ENCODE results near the gene BCL3. TPM values are rescaled to one million over a fixed set of nuclear protein-coding genes. Genes with fewer than 3 reads are reported as not detected.

The BCL3 gene
- total RNA-seq, 1 donor from 2014 or later, result 1.9 TPM

DNA sequence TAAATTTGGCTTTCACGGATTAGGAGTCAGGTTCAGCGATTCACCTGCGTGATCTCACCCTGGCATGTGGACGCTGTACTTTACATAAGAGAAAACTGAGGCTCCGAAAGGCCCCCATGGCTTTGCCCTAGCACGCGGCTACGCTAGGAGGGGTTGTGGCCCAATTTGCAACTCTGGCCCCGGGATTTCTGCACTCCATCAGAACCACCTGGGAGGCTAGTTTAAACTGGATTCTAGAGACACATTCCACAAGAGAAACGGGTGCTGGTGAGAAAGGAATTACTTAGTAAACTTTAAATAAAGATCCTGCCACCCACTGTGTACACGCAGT, 6.2 kb downstream of the BCL3 start:
- no peak for DNase-seq (ENCODE audit: low spot score)
- Mint-ChIP-seq H3K4me3 (ENCODE audit: unreplicated experiment) (no peak overlapping the region), H3K27ac (ENCODE audit: unreplicated experiment) (no peak overlapping the region), H3K9me3 (ENCODE audit: unreplicated experiment) (no peaks in the 10 kb centered on the region), H3K27me3 (ENCODE audit: unreplicated experiment) (peaks cover 30% of the 10 kb centered on the region), H3K36me3 (ENCODE audit: low read depth, unreplicated experiment) (no peaks in the 10 kb centered on the region), H3K4me1 (ENCODE audit: unreplicated experiment) (peaks cover 14% of the 10 kb centered on the region)
- TF ChIP-seq, protein P1, sequence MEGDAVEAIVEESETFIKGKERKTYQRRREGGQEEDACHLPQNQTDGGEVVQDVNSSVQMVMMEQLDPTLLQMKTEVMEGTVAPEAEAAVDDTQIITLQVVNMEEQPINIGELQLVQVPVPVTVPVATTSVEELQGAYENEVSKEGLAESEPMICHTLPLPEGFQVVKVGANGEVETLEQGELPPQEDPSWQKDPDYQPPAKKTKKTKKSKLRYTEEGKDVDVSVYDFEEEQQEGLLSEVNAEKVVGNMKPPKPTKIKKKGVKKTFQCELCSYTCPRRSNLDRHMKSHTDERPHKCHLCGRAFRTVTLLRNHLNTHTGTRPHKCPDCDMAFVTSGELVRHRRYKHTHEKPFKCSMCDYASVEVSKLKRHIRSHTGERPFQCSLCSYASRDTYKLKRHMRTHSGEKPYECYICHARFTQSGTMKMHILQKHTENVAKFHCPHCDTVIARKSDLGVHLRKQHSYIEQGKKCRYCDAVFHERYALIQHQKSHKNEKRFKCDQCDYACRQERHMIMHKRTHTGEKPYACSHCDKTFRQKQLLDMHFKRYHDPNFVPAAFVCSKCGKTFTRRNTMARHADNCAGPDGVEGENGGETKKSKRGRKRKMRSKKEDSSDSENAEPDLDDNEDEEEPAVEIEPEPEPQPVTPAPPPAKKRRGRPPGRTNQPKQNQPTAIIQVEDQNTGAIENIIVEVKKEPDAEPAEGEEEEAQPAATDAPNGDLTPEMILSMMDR (IDR thresholded peaks at IDR 0.05; ENCODE audit: unreplicated experiment), result no peak

DNA sequence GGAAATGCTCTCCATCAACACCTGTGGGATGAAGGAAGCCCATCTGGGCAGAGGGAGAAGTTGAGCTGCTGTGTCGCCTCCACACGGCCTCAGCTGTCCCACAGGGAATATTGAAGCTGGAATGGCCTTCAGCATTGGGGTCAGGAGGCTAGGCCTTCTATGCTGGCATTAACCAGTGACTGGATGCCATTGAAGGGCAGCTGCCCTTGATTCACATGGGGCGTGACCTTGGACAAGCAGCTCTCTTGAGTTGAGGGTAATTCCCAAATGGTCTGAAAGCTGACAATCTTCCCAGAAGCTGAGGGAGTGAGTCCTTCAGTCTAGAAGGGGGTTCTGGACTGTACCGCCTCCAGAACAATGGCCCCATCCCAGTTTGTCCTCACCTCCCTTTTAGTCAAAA, 6.7 kb downstream of the BCL3 start:
- no peak overlapping the region for H3K27ac Mint-ChIP-seq (ENCODE audit: unreplicated experiment)
- TF ChIP-seq, protein P1 (IDR thresholded peaks at IDR 0.05; ENCODE audit: unreplicated experiment), result no peak
- peaks cover 30% of the 10 kb centered on the region for H3K27me3 Mint-ChIP-seq (ENCODE audit: unreplicated experiment)
- H3K4me3 Mint-ChIP-seq (ENCODE audit: unreplicated experiment), result no peak overlapping the region
- H3K36me3 Mint-ChIP-seq (ENCODE audit: low read depth, unreplicated experiment), result no peaks in the 10 kb centered on the region
- no peaks in the 10 kb centered on the region for H3K9me3 Mint-ChIP-seq (ENCODE audit: unreplicated experiment)
- DNase-seq (ENCODE audit: low spot score), result no peak
- peaks cover 14% of the 10 kb centered on the region for H3K4me1 Mint-ChIP-seq (ENCODE audit: unreplicated experiment)

DNA sequence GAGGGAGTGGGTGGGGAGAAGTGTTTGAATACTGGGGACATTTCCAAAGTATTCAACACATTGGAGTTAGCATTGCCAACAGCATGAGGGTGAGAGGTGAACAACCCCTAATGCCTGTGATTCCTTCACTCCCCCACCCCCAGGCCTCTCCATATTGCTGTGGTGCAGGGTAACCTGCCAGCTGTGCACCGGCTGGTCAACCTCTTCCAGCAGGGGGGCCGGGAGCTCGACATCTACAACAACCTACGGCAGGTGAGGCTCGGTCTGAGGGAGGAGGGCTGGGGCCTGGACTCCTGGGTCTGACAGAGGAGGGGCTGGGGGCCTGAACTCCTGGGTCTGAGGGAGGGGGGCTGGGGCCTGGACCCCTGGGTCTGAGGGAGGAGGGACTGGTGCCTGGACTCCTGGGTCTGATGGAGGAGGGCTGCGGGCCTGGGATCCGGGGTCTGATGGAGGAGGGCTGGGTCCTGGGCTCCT, 7.6 kb downstream of the BCL3 start:
- H3K27me3 Mint-ChIP-seq (ENCODE audit: unreplicated experiment), result peaks cover 24% of the 10 kb centered on the region
- H3K36me3 Mint-ChIP-seq (ENCODE audit: low read depth, unreplicated experiment), result no peaks in the 10 kb centered on the region
- TF ChIP-seq, protein P1 (IDR thresholded peaks at IDR 0.05; ENCODE audit: unreplicated experiment), result no peak
- H3K4me1 Mint-ChIP-seq (ENCODE audit: unreplicated experiment), result peaks cover 14% of the 10 kb centered on the region
- no peak overlapping the region for H3K27ac Mint-ChIP-seq (ENCODE audit: unreplicated experiment)
- DNase-seq (ENCODE audit: low spot score), result no peak
- no peak overlapping the region for H3K4me3 Mint-ChIP-seq (ENCODE audit: unreplicated experiment)
- no peaks in the 10 kb centered on the region for H3K9me3 Mint-ChIP-seq (ENCODE audit: unreplicated experiment)

DNA sequence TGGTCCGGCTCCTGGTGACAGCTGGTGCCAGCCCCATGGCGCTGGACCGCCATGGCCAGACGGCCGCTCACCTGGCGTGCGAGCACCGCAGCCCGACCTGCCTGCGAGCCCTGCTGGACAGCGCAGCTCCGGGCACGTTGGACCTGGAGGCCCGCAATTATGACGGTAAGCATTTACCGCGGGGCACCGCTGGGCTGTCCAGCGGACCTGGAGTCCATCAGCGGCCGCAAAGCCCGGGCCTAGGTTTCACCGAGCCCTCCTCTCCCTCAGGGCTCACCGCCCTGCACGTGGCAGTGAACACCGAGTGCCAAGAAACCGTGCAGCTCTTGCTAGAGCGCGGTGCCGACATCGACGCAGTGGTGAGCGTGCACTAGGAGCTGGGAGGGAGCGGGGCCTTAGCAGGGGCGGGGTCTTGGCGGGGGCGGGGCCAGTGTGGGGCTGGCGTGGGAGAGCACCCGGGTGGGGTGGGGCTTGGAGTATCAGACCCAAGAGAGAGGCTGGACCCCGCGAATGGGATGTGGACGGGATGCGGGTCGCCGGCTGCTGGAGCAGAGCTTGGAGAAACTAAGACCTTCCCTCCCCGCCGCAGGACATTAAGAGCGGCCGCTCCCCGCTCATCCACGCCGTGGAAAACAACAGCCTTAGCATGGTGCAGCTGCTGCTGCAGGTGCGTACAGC, 8.7 kb downstream of the BCL3 start:
- Mint-ChIP-seq H3K27ac (ENCODE audit: unreplicated experiment) (no peak overlapping the region), H3K9me3 (ENCODE audit: unreplicated experiment) (no peaks in the 10 kb centered on the region), H3K27me3 (ENCODE audit: unreplicated experiment) (peaks cover 21% of the 10 kb centered on the region), H3K36me3 (ENCODE audit: low read depth, unreplicated experiment) (no peaks in the 10 kb centered on the region), H3K4me3 (ENCODE audit: unreplicated experiment) (peak overlapping the region; percentile 88), H3K4me1 (ENCODE audit: unreplicated experiment) (peaks cover 14% of the 10 kb centered on the region)
- TF ChIP-seq, protein P1 (IDR thresholded peaks at IDR 0.05; ENCODE audit: unreplicated experiment), result no peak
- DNase-seq (ENCODE audit: low spot score), result peak; percentile 39

DNA sequence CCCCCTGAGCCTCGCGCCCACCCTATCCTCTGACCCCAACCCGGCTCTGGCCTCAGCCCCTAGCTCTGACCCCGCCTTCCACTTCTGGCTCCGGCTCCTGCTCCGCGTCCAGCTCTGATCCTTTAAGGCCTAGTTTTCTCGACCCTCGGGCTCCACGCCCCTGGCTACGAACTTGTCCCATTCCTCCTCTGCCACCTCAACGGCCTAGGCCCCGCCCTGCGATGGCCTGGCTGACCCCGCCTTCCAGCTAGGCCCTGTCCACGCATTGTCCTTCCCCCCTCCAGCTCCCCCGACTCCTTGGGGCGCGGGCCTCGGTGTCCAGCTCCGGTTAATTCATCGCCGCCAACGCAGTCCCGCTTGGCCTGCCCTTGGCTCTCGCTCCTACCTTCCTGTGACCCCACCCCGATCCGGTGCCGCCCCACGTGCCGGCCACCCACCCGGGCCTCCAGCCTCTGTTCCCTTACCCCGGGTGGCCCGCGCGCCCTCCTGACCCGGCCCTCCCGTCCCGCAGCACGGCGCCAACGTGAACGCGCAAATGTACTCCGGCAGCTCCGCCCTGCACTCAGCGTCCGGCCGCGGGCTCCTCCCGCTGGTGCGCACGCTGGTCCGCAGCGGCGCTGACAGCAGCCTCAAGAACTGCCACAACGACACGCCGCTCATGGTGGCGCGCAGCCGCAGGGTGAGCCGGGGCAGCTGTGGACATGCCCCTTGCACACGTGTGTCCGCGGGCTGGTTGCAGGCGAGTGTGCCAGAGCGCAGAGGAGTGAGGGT, 9.4 kb downstream of the BCL3 start:
- TF ChIP-seq, protein P1 (IDR thresholded peaks at IDR 0.05; ENCODE audit: unreplicated experiment), result no peak
- peaks cover 14% of the 10 kb centered on the region for H3K4me1 Mint-ChIP-seq (ENCODE audit: unreplicated experiment)
- H3K4me3 Mint-ChIP-seq (ENCODE audit: unreplicated experiment), result peak overlapping the region; percentile 88
- no peak overlapping the region for H3K27ac Mint-ChIP-seq (ENCODE audit: unreplicated experiment)
- H3K27me3 Mint-ChIP-seq (ENCODE audit: unreplicated experiment), result peaks cover 19% of the 10 kb centered on the region
- no peaks in the 10 kb centered on the region for H3K36me3 Mint-ChIP-seq (ENCODE audit: low read depth, unreplicated experiment)
- peak; percentile 64 for DNase-seq (ENCODE audit: low spot score)
- no peaks in the 10 kb centered on the region for H3K9me3 Mint-ChIP-seq (ENCODE audit: unreplicated experiment)

Measured in endothelial cell (in vitro differentiated cells).